ENCODE data around the gene SIDT1.
"Not testable (repeated sequence)": the region's sequence is repeated elsewhere in the genome, so short reads cannot be mapped to it uniquely, and the experiment has no call there.

Gene SIDT1

GRCh38 chr3:113634782-113635474 lies 102.6 kb downstream of the SIDT1 start:
- DNase-seq (ENCODE audit: low read depth) = no peak

- not testable (repeated sequence) for DNase-seq (ENCODE audit: low read depth)
Measured at GRCh38 chr3:113636034-113636433, 103.7 kb downstream of the SIDT1 start.

GRCh38 chr3:113637756-113638155 lies 105.4 kb downstream of the SIDT1 start:
- DNase-seq (ENCODE audit: low read depth) = no peak

- no peak for DNase-seq (ENCODE audit: low read depth)
Measured at GRCh38 chr3:113638910-113639309, 106.6 kb downstream of the SIDT1 start.

GRCh38 chr3:113643583-113643982 lies 111.2 kb downstream of the SIDT1 start:
- DNase-seq (ENCODE audit: low read depth) = no peak

- DNase-seq (ENCODE audit: low read depth) = no peak
Measured at GRCh38 chr3:113648524-113648923, 116.2 kb downstream of the SIDT1 start.

GRCh38 chr3:113649174-113649845 lies 117.0 kb downstream of the SIDT1 start:
- DNase-seq (ENCODE audit: low read depth) = no peak

GRCh38 chr3:113654310-113654709 lies 122.0 kb downstream of the SIDT1 start:
- DNase-seq (ENCODE audit: low read depth) = no peak

- no peak for DNase-seq (ENCODE audit: low read depth)
Measured at GRCh38 chr3:113654851-113655250, 122.5 kb downstream of the SIDT1 start.

GRCh38 chr3:113658107-113658506 lies 125.8 kb downstream of the SIDT1 start:
- no peak for DNase-seq (ENCODE audit: low read depth)

- no peak for DNase-seq (ENCODE audit: low read depth)
Measured at GRCh38 chr3:113659101-113659541, 126.8 kb downstream of the SIDT1 start.

- no peak for DNase-seq (ENCODE audit: low read depth)
Measured at GRCh38 chr3:113659996-113660395, 127.6 kb downstream of the SIDT1 start.

- no peak for DNase-seq (ENCODE audit: low read depth)
Measured at GRCh38 chr3:113660458-113660857, 128.1 kb downstream of the SIDT1 start.

GRCh38 chr3:113660896-113661295 lies 128.5 kb downstream of the SIDT1 start:
- DNase-seq (ENCODE audit: low read depth) = no peak

- no peak for DNase-seq (ENCODE audit: low read depth)
Measured at GRCh38 chr3:113662824-113663223, 130.5 kb downstream of the SIDT1 start.

- no peak for DNase-seq (ENCODE audit: low read depth)
Measured at GRCh38 chr3:113663324-113663750, 131.0 kb downstream of the SIDT1 start.

GRCh38 chr3:113663761-113664160 lies 131.4 kb downstream of the SIDT1 start:
- no peak for DNase-seq (ENCODE audit: low read depth)

GRCh38 chr3:113664523-113665094 lies 132.3 kb downstream of the SIDT1 start:
- DNase-seq (ENCODE audit: low read depth) = no peak

GRCh38 chr3:113668015-113668414 lies 135.7 kb downstream of the SIDT1 start:
- DNase-seq (ENCODE audit: low read depth) = no peak

GRCh38 chr3:113673593-113673992 lies 141.2 kb downstream of the SIDT1 start:
- DNase-seq (ENCODE audit: low read depth) = no peak

- DNase-seq (ENCODE audit: low read depth) = no peak
Measured at GRCh38 chr3:113676261-113676660, 143.9 kb downstream of the SIDT1 start.

- no peak for DNase-seq (ENCODE audit: low read depth)
Measured at GRCh38 chr3:113677737-113678136, 145.4 kb downstream of the SIDT1 start.

- no peak for DNase-seq (ENCODE audit: low read depth)
Measured at GRCh38 chr3:113678773-113679172, 146.4 kb downstream of the SIDT1 start.
